Kidney glomerular epithelial cell (primary cell): Measurements from ENCODE around the gene GALP.
"Not testable (repeated sequence)": the region's sequence is repeated elsewhere in the genome, so short reads cannot be mapped to it uniquely, and the experiment has no call there.

ENCODE experiments used
- DNase-seq: peaks from one replicate; lab custom pipeline; 2025; lab: John Stamatoyannopoulos, UW

The GALP gene

DNA sequence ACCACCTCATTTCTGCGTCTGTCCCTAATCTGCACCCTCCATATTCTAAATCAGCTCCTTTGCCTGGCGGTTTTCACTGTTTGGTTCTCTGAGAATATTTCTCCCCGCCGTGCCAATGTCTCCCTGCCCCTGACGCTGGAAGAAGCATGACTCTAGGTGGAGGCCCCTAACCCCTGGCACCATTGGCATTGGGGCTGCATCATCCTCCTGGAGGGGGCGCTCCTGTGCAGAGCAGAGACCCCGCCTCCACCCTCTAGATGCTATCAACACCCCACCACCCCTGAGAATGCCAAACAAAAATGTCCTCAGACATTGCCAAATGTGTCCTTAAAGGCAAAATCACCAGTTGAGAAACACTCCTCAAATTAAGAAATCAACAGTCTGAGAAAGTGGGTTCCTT, 15.3 kb downstream of the GALP start:
- DNase-seq = no peak

DNA sequence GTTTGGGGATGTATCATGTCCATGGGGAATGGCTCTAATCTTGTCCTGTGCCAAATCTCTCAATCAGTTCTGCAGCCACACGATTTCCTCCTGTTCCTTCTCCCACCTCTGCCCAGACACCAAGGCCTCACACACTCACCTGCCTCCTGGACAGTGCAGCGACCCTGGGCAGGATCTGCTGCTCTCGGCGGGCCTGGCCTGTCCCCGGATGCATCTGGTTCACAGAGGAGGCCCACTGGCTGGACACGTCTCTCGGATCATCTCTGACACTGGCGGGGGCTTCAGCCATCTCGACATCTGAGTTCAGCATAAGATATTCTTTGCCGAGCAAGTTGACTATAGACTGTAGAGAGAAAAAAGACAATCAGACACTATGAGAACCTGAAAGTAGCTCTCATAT, 15.9 kb downstream of the GALP start:
- DNase-seq = no peak

DNA sequence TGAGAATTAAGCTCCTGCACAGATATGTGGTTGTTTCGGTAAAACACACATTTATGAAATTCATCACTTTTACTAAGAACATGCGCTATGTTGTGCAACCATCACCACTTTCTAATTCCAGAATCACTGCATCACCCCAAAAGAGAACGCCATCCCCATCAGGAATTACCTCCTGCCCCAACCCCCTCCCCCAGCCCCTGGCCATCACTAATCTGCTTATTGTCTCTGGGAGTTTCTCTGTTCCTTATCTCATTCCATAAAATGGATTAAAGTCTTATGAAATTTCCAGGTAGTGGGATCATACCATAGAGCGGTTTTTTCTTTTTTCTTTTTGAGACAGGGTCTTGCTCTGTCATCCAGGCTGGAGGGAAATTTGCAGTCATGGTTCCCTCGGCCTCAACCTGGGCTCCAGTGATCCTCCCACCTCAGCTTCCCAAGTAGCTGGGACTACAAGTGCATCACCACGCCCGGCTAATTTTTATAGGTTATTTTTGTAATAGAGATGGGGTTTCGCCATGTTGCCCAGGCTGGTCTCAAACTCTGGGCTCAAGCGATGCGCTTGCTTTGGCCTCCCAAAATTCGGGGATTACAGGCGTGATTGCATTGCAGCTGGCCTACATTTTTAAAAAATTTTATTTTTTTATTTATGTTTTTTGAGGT, 18.3 kb downstream of the GALP start:
- no peak for DNase-seq

DNA sequence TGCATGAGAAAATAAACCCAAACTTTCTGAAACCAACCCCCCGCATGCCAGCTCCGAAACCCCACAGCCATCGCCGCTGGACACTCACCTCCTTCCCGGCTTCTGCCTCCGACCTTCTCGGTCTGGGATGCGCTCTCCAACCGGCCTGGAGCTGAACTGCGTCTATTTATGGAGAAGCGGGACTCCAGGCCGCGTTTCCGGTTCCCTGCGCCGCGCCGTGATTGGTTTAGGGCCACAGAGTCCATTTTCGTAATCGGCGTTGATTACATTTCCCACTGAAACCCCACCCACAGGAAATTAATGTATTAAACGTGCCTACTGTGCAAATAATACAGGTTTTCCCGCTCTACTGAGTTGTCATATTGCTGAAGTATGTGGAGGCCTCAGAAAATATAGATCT, 21.8 kb downstream of the GALP start, which contains the start of gene ZSCAN5B:
Gene ZSCAN5B (minus strand): TSS at position 138 of the 400 bp plus-strand sequence. CDS start 4,731 bp downstream, outside the sequence.
- DNase-seq = not testable (repeated sequence)

DNA sequence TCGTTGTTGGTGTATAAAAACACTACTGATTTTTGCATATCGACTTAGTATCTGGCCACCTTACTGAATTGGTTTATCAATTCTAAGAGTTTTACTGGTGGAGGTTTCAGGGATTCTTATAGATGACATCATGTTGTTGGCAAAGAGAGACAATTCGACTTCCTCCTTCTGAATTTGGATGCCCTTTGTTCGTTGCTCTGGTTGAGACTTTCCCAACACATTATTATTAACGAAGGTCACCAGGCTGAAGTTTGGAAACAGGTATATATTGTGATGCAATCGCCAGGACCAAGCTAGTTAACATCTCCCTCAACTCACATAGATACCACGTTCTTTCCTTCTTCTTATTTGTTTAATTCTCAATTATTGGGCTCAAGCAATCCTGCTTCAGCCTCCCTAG, 23.9 kb downstream of the GALP start:
- no peak for DNase-seq

DNA sequence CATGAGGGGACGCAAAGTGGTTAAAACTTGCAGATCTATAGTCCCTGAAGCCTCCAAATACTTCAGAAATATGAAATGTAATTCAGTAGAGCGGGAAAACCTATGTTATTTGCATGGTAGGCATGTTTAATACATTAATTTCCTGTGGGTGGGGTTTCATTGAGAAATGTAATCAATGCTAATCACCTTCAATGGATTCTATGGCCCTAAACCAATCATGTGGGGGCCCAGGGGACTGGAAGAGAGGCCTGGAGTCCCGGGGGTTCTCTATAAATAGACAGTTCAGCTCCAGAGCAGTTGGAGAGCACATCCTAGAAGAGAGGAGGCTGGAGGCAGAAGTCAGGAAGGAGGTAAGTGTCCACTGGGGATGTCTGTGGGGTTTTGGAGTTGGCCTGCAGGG, 26.2 kb downstream of the GALP start, which contains the start of gene ZSCAN5C:
Gene ZSCAN5C (plus strand): TSS at position 301 of the 400 bp plus-strand sequence. CDS start 3,641 bp downstream, outside the sequence.
- no peak for DNase-seq

DNA sequence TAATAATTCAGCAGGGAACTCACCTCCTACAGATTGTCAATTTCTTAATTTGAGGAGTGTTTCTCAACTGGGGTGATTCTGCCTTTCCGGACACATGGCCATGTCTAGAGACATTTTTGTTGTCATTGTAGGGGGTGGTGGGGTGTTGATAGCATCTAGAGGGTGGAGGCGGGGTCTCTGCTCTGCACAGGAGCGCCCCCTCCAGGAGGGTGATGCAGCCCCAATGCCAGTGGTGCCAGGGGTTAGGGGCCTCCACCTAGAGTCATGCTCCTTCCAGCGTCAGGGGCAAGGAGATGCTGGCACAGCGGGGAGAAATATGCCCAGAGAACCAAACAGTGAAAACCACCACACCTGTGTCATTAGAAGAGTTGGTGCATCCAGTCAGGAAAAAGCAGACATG, 31.8 kb downstream of the GALP start:
- not testable (repeated sequence) for DNase-seq

DNA sequence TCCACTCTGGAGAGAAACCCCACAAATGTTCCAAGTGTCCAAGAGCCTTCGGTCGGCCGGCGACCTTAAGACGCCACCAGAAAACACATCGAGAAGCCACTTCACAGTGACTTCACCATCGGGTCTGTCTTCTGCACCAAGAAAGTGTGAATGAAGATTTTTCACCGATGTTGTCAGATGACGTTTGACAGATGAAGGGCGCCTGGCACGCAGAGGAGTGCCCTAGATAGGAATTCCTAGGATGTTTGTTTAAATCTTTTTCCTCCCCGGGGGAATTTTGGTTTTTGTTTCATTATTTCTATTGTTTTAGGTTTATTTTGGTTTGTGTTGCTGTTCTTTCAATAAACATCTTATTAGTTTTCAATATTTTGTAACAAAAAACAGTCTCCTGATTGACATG, 33.3 kb downstream of the GALP start:
- DNase-seq = no peak

DNA sequence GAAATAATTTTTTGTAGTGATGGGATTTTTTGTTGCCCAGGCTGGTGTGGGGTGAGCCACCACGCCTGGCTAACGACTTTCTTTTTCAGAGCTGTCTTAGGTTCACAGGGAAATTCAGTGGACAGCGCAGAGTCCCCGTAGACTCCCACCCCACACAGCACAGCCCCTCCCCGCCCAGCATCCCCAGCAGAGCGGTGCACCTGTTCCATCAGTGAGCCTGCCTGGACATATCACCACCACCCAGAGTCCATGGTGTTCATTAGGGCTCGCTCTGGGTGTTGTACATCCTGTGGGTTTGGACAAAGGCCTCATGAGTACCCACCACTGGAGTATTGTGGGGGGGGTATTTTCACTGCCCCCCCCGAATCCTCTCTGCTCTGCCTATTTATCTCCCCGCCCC, 34.2 kb downstream of the GALP start:
- DNase-seq = not testable (repeated sequence)

DNA sequence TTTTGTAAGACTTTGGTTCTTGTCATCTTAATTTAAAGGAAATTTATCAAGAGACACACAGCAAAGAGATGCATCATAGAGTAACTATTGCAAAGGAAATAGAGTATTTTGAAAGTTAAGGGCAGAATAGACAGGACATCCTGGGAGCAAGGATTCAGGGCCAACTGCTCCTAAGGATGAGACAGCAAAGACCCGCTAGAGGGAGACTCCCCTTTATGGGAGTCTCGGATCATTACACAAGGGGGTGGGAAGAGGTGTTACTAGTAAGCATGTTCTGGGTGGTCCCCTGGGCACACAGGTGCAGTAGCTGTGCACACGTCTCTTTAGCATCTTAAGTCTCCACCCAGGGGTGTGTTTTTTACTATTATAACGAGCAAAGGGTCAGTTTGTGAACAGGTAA, 35.9 kb downstream of the GALP start:
- no peak for DNase-seq

DNA sequence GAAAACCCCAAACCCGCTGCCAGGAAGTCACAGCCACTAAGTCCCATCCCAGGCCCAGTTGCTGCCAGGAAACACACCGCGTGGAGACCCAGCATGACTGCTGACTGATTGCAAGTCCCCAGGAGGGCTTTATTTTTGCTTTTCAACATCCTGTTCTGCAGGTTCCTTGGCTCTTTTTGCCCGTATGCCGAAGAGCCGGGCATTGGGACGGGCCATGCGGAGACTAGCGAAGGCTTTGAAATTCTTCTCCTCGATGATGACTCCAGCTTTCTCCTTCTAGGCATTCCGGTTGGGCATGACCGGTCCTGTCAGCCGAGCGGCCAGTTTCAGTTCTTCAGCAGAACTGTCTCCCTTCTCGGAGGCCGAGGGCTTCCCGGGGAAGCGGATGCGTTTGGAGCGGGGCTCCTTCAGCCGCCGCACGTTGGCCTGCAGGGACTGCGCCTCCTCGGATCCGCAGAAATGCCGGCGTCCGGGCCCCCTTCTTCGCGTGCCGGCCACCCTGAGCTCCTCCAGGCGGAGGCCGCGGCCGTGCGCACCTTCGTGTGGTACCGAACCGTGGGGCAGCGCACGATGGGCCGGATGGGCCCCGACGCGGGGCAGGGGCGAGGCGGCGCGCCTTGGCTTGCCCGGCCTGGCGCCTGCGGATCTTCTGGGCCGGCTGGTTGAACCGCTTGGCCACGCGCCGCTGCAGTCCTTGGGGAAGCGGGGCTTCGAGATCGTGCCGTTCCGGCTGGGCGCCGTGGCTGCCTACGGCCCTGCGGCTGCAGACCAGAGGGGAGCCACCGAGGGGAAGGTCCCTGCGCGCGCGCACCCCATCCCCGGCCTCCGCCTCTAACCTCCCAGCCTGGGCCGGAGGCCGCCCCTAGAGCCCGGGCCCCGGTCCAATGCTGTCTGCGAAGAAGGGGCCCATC, 41.5 kb downstream of the GALP start:
- DNase-seq = no peak

DNA sequence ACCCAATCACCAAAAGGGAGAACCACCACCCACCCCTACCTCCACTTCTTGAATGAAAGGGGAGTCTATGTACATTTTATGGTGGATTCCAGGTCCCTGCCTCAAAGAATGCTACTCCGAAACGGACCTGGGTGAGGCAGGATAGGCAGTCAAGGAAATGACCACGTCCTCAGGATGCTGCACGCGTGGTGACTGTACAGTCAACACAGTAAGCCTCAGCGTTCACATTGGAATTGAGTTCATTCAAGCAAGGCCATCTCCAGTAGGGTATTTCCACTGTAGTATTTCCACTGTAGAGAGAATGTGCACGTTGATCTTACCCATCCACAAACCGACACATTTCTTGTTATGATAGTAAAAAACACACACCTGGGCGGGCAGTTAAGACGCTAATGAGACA, 43.2 kb downstream of the GALP start:
- no peak for DNase-seq

DNA sequence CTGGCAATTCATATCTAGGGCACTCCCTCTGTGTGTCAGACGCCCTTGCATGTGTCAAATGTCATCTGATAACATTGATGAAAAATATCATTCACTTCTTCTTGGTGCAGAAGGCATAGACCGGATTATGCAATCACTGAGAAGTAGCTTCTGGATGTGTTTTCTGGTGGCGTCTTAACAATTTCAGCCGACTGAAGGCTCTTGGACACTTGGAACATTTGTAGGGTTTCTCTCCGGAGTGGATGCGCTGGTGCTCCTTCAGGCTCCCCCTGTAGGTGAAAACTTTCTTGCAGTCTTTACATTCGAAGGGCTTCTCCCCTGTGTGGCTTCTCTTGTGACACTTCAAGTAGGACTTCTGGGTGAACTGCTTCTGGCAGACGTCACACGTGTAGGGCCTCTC, 45.6 kb downstream of the GALP start:
- DNase-seq = not testable (repeated sequence)

DNA sequence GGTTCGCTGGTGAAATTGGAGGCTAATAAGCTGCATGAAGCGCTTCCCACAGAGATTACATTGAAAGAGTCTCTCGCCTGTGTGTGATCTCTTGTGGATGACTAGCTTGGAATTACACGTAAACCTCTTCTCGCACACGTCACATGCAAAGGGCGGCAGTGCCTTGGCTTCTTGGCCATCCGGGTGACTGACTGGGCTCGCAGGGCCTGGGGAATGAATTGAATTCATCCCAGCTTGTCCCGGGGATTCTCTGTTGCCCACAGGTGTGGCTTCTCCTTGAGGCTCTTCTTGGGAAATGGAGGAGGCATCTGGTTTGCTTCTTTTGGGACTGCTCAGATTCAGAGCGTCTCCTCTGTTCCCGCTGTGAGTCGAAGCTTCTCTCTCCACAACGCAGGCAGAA, 46.0 kb downstream of the GALP start:
- no peak for DNase-seq

DNA sequence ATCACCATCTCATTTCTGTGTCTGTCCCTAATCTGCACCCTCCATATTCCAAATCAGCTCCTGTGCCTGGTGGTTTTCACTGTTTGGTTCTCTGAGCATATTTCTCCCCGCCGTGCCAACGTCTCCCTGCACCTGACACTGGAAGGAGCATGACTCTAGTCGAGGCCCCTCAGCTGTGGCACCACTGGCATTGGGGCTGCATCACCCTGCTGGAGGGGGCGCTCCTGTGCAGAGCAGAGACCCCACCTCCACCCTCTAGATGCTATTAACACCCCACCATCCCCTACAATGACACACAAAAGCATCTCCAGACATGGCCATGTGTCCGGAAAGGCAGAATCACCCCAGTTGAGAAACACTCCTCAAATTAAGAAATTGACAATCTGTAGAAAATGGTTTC, 47.1 kb downstream of the GALP start:
- DNase-seq = no peak

DNA sequence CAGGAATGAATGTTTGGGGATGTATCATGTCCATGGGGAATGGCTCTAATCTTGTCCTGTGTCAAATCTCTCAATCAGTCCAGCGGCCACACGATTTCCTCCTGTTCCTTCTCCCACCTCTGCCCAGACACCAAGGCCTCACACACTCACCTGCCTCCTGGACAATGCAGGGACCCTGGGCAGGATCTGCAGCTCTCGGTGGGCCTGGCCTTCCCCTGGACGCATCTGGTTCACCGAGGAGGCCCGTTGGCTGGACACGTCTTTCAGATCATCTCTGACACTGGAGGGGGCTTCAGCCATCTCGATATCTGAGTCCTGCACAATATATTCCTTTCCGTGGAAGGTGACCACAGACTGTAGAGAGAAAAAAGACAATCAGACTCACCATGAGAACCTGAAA, 47.7 kb downstream of the GALP start:
- DNase-seq = no peak
